Trophoblast cell (in vitro differentiated cells and primary cell): Measurements from ENCODE around the gene KRTAP10-7.

Experiments
- DNase-seq, 2 donors: peaks; one replicate each; pipeline ENCODE4 v3.0.0-alpha.2; 2016
- H2AFZ ChIP-seq: 2 replicates; pipeline ENCODE4 v1.6.1; 2013; ENCODE audit warnings: low read length, moderate library complexity, mild to moderate bottlenecking; ENCODE audit not compliant: insufficient read depth, poor library complexity
- H2AK5ac ChIP-seq: 2 replicates; pipeline ENCODE4 v1.6.1; 2013; ENCODE audit warnings: mild to moderate bottlenecking, low read length
- H2BK120ac ChIP-seq: 2 replicates; pipeline ENCODE4 v1.6.1; 2013; ENCODE audit warnings: low read length, mild to moderate bottlenecking, moderate library complexity; ENCODE audit not compliant: insufficient read depth, poor library complexity
- H2BK12ac ChIP-seq: 2 replicates; pipeline ENCODE4 v1.6.1; 2013; ENCODE audit warnings: mild to moderate bottlenecking, low read length, moderate library complexity
- H2BK5ac ChIP-seq: 2 replicates; pipeline ENCODE4 v1.6.1; 2013; ENCODE audit warnings: low read length, low read depth, moderate library complexity, mild to moderate bottlenecking; ENCODE audit not compliant: poor library complexity
- H3K14ac ChIP-seq: 2 replicates; pipeline ENCODE4 v1.6.1; 2013; ENCODE audit warnings: mild to moderate bottlenecking, low read length
- H3K18ac ChIP-seq: 2 replicates; pipeline ENCODE4 v1.6.1; 2013; ENCODE audit warnings: mild to moderate bottlenecking, low read length
- H3K23ac ChIP-seq: 2 replicates; pipeline ENCODE4 v1.6.1; 2013; ENCODE audit warnings: low read length
- H3K27ac ChIP-seq: 2 replicates; pipeline ENCODE4 v1.5.1; 2013; ENCODE audit warnings: low read depth, mild to moderate bottlenecking, inconsistent platforms, low read length, moderate library complexity
- H3K27me3 ChIP-seq: 2 replicates; pipeline ENCODE4 v1.6.1; 2013; ENCODE audit warnings: inconsistent platforms, mild to moderate bottlenecking, low read length, moderate library complexity; ENCODE audit not compliant: insufficient read depth
- H3K36me3 ChIP-seq, 2 experiments: 1 replicate in 1 of 2; 2 replicates in 1 of 2; pipeline ENCODE4 v1.6.1; 2013; ENCODE audit warnings: low read length in 2 of 2, mild to moderate bottlenecking in 2 of 2, moderate library complexity in 1 of 2; ENCODE audit not compliant: insufficient read depth in 2 of 2, control insufficient read depth in 1 of 2
- H3K4ac ChIP-seq: 2 replicates; pipeline ENCODE4 v1.6.1; 2013; ENCODE audit warnings: low read depth, mild to moderate bottlenecking, low read length, moderate library complexity
- H3K4me1 ChIP-seq, 2 experiments: 1 replicate in 1 of 2; 2 replicates in 1 of 2; pipeline ENCODE4 v1.6.1; 2013; ENCODE audit warnings: low read length in 2 of 2, mild to moderate bottlenecking in 2 of 2, moderate library complexity in 1 of 2; ENCODE audit not compliant: insufficient read depth in 2 of 2, control insufficient read depth in 1 of 2
- H3K4me2 ChIP-seq: 2 replicates; pipeline ENCODE4 v1.6.1; 2013; ENCODE audit warnings: inconsistent platforms, mild to moderate bottlenecking, low read length, moderate library complexity
- H3K4me3 ChIP-seq: 2 replicates; pipeline ENCODE4 v1.5.1; 2013; ENCODE audit warnings: mild to moderate bottlenecking, low read depth, low read length, inconsistent platforms
- H3K79me1 ChIP-seq: one replicate; pipeline ENCODE4 v1.6.1; 2013; ENCODE audit warnings: low read length
- H3K79me2 ChIP-seq: 2 replicates; pipeline ENCODE4 v1.6.1; 2013; ENCODE audit warnings: low read length, mild to moderate bottlenecking; ENCODE audit not compliant: control insufficient read depth, insufficient read depth, poor library complexity
- H3K9ac ChIP-seq: 2 replicates; pipeline ENCODE4 v1.6.1; 2013; ENCODE audit warnings: mild to moderate bottlenecking, low read length
- H3K9me3 ChIP-seq: 2 replicates; pipeline ENCODE4 v1.6.1; 2013; ENCODE audit warnings: low read depth, mild to moderate bottlenecking, control low read depth, inconsistent platforms, low read length; ENCODE audit not compliant: insufficient read depth
- H4K12ac ChIP-seq: 2 replicates; pipeline ENCODE4 v1.6.1; 2013; ENCODE audit warnings: low read depth, mild to moderate bottlenecking, low read length, moderate library complexity
- H4K8ac ChIP-seq: 2 replicates; pipeline ENCODE4 v1.6.1; 2013; ENCODE audit warnings: low read depth, mild to moderate bottlenecking, low read length, moderate library complexity
- H4K91ac ChIP-seq: one replicate; pipeline ENCODE4 v1.6.1; 2013; ENCODE audit warnings: low read depth, mild to moderate bottlenecking, low read length, moderate library complexity
- WGBS: extraction: QIAGEN DNeasy Blood & Tissue Kit; methylation state at CpG from one replicate; pipeline ENCODE4 v1.1.7; 2013; ENCODE audit warnings: missing lambda C conversion rate; ENCODE audit not compliant: insufficient read length, insufficient coverage; ENCODE audit errors: extremely low coverage; 5-methylcytosine and 5-hydroxymethylcytosine counted together

The KRTAP10-7 gene

GRCh38 chr21:44552681-44553080 lies 47.7 kb upstream of the KRTAP10-7 start:
- Histone ChIP-seq H2BK5ac (no peak overlapping the region), H3K4me2 (no peak overlapping the region), H4K12ac (no peak overlapping the region), H2AFZ (no peak overlapping the region), H3K79me1 (peaks cover 11% of the 10 kb centered on the region), H3K14ac (no peak overlapping the region), H4K91ac (no peak overlapping the region), H2BK120ac (no peak overlapping the region), H3K9ac (no peak overlapping the region), H3K23ac (no peak overlapping the region), H3K4ac (no peak overlapping the region), H4K8ac (no peak overlapping the region), H3K18ac (no peak overlapping the region), H3K79me2 (no peaks in the 10 kb centered on the region), H3K4me3 (no peak overlapping the region), H2AK5ac (no peak overlapping the region), H3K27me3 (no peaks in the 10 kb centered on the region), H3K9me3 (peaks cover 6% of the 10 kb centered on the region), H3K27ac (no peak overlapping the region), H2BK12ac (no peak overlapping the region), H3K36me3 (peaks cover 0 to 2% of the 10 kb centered on the region in 2 experiments), H3K4me1 (peaks cover 0 to 10% of the 10 kb centered on the region in 2 experiments)
- WGBS: no CpG with 5 or more reads among the region's 13 CpGs
- DNase-seq: no peak

- Histone ChIP-seq H3K27me3 (no peaks in the 10 kb centered on the region), H3K79me2 (no peaks in the 10 kb centered on the region), H3K79me1 (no peaks in the 10 kb centered on the region), H3K23ac (no peak overlapping the region), H4K91ac (no peak overlapping the region), H3K4me3 (no peak overlapping the region), H3K4me1 (peaks cover 0 to 2% of the 10 kb centered on the region in 2 experiments), H4K12ac (no peak overlapping the region), H3K9me3 (peaks cover 4% of the 10 kb centered on the region), H2BK5ac (no peak overlapping the region), H3K18ac (no peak overlapping the region), H3K14ac (no peak overlapping the region), H3K36me3 (no peaks in the 10 kb centered on the region), H3K27ac (no peak overlapping the region), H2AK5ac (no peak overlapping the region), H2AFZ (no peak overlapping the region), H3K4me2 (no peak overlapping the region), H3K4ac (no peak overlapping the region), H2BK120ac (no peak overlapping the region), H4K8ac (no peak overlapping the region), H2BK12ac (no peak overlapping the region), H3K9ac (no peak overlapping the region)
- WGBS: no CpG with 5 or more reads among the region's 13 CpGs
- DNase-seq: no peak
These were observed 45.1 kb upstream of the KRTAP10-7 start for GRCh38 chr21:44555200-44555875.

- Histone ChIP-seq H3K18ac (no peak overlapping the region), H3K36me3 (no peaks in the 10 kb centered on the region), H4K8ac (no peak overlapping the region), H3K23ac (no peak overlapping the region), H4K91ac (no peak overlapping the region), H2AK5ac (no peak overlapping the region), H4K12ac (no peak overlapping the region), H3K79me2 (no peaks in the 10 kb centered on the region), H2BK120ac (no peak overlapping the region), H2BK5ac (no peak overlapping the region), H3K4me2 (no peak overlapping the region), H3K9ac (no peak overlapping the region), H2BK12ac (no peak overlapping the region), H3K27me3 (no peaks in the 10 kb centered on the region), H2AFZ (no peak overlapping the region), H3K27ac (no peak overlapping the region), H3K4me1 (peaks cover 0 to 2% of the 10 kb centered on the region in 2 experiments), H3K14ac (no peak overlapping the region), H3K9me3 (peaks cover 2% of the 10 kb centered on the region), H3K4me3 (no peak overlapping the region), H3K4ac (no peak overlapping the region), H3K79me1 (no peaks in the 10 kb centered on the region)
- no peak for DNase-seq
- no CpG with 5 or more reads among the region's 9 CpGs for WGBS
These were observed 43.5 kb upstream of the KRTAP10-7 start for GRCh38 chr21:44556879-44557278.

- Histone ChIP-seq H2AFZ (no peak overlapping the region), H3K4me1 (no peaks in the 10 kb centered on the region), H3K23ac (no peak overlapping the region), H3K14ac (no peak overlapping the region), H4K8ac (no peak overlapping the region), H3K9me3 (peaks cover 2% of the 10 kb centered on the region), H4K12ac (no peak overlapping the region), H2BK12ac (no peak overlapping the region), H3K4me2 (no peak overlapping the region), H3K79me2 (no peaks in the 10 kb centered on the region), H3K9ac (no peak overlapping the region), H3K79me1 (no peaks in the 10 kb centered on the region), H4K91ac (no peak overlapping the region), H3K27me3 (no peaks in the 10 kb centered on the region), H2BK120ac (no peak overlapping the region), H3K18ac (no peak overlapping the region), H3K4ac (no peak overlapping the region), H2AK5ac (no peak overlapping the region), H3K36me3 (no peaks in the 10 kb centered on the region), H3K4me3 (no peak overlapping the region), H2BK5ac (no peak overlapping the region), H3K27ac (no peak overlapping the region)
- no CpG with 5 or more reads among the region's 30 CpGs for WGBS
- no peak for DNase-seq
These were observed 42.7 kb upstream of the KRTAP10-7 start for GRCh38 chr21:44557491-44558328.
